OCI-M1 (cell line): ENCODE data around the gene SLC35E4.
"Not testable (repeated sequence)": the region's sequence is repeated elsewhere in the genome, so short reads cannot be mapped to it uniquely, and the experiment has no call there.

ENCODE experiments used
- DNase-seq: peaks from one replicate; lab custom pipeline; 2025; lab: John Stamatoyannopoulos, UW

Gene SLC35E4

GRCh38 chr22:30611197-30611596 is 24.4 kb upstream of the SLC35E4 start:
- DNase-seq = no peak

GRCh38 chr22:30612789-30613188 is 22.8 kb upstream of the SLC35E4 start:
- no peak for DNase-seq

- DNase-seq = no peak
Measured at GRCh38 chr22:30614268-30614667, 21.3 kb upstream of the SLC35E4 start.

- DNase-seq = no peak
Measured at GRCh38 chr22:30614879-30615278, 20.7 kb upstream of the SLC35E4 start.

- DNase-seq = peak; percentile 33
Measured at GRCh38 chr22:30615543-30615954, 20.0 kb upstream of the SLC35E4 start.

GRCh38 chr22:30617819-30618218 is 17.8 kb upstream of the SLC35E4 start:
- DNase-seq = no peak

- not testable (repeated sequence) for DNase-seq
Measured at GRCh38 chr22:30619909-30620308, 15.7 kb upstream of the SLC35E4 start.

GRCh38 chr22:30626413-30626812 is 9.2 kb upstream of the SLC35E4 start:
- DNase-seq = no peak

GRCh38 chr22:30627471-30627870 is 8.1 kb upstream of the SLC35E4 start:
- no peak for DNase-seq

GRCh38 chr22:30628491-30628890 is 7.1 kb upstream of the SLC35E4 start:
- DNase-seq = no peak

GRCh38 chr22:30631469-30631868 is 4.1 kb upstream of the SLC35E4 start:
- DNase-seq = not testable (repeated sequence)

GRCh38 chr22:30634471-30635233 is 929 bp upstream of the SLC35E4 start:
- DNase-seq = peak; percentile 91

GRCh38 chr22:30636226-30637077 is 871 bp downstream of the SLC35E4 start:
- no peak for DNase-seq

GRCh38 chr22:30637701-30638114 is 2.1 kb downstream of the SLC35E4 start:
- no peak for DNase-seq

GRCh38 chr22:30640361-30640760 is 4.8 kb downstream of the SLC35E4 start:
- DNase-seq = no peak

- DNase-seq = no peak
Measured at GRCh38 chr22:30640839-30641430, 5.4 kb downstream of the SLC35E4 start.

- no peak for DNase-seq
Measured at GRCh38 chr22:30643055-30643875, 7.7 kb downstream of the SLC35E4 start.

- no peak for DNase-seq
Measured at GRCh38 chr22:30646518-30647160, 11.1 kb downstream of the SLC35E4 start.

GRCh38 chr22:30647536-30647935 is 12.0 kb downstream of the SLC35E4 start:
- DNase-seq = no peak

GRCh38 chr22:30648825-30649224 is 13.2 kb downstream of the SLC35E4 start:
- DNase-seq = no peak

GRCh38 chr22:30649430-30650007 is 13.9 kb downstream of the SLC35E4 start:
- DNase-seq = peak; percentile 51
